RWPE2 (cell line): ENCODE measurements around the gene TNNI3K.

Experiments
- ATAC-seq: fragments of 200-7000 bp; cut with Tn5 transposase; 3 replicates; pipeline ENCODE4 v1.9.1; 2021; ENCODE audit warnings: low read depth
- DNase-seq: peaks from one replicate; pipeline ENCODE4 v3.0.0-alpha.2; 2020; ENCODE audit warnings: low spot score
- H3K27ac ChIP-seq: fragments of 450-650 bp; 2 replicates; pipeline ENCODE4 v1.5.1; 2017; ENCODE audit warnings: mild to moderate bottlenecking; ENCODE audit not compliant: poor library complexity, severe bottlenecking
- H3K27me3 ChIP-seq: fragments of 250-450 bp; sonication (Bioruptor Pico); 2 replicates; pipeline ENCODE4 v1.5.1; 2021; ENCODE audit warnings: mild to moderate bottlenecking, moderate library complexity; ENCODE audit not compliant: insufficient read depth, poor library complexity, severe bottlenecking
- H3K36me3 ChIP-seq: fragments of 250-450 bp; sonication (Bioruptor Pico); 2 replicates; pipeline ENCODE4 v1.5.1; 2020; ENCODE audit warnings: low read depth, mild to moderate bottlenecking, moderate library complexity
- H3K4me1 ChIP-seq: fragments of 250-450 bp; sonication (Bioruptor Pico); 2 replicates; pipeline ENCODE4 v1.5.1; 2021; ENCODE audit warnings: mild to moderate bottlenecking, moderate library complexity; ENCODE audit not compliant: insufficient read depth, poor library complexity, severe bottlenecking
- H3K4me3 ChIP-seq: fragments of 250-450 bp; sonication (Bioruptor Pico); 2 replicates; pipeline ENCODE4 v1.5.1; 2021; ENCODE audit warnings: mild to moderate bottlenecking, moderate library complexity; ENCODE audit not compliant: severe bottlenecking
- H3K9me3 ChIP-seq: fragments of 250-450 bp; sonication (Bioruptor Pico); 2 replicates; pipeline ENCODE4 v1.5.1; 2021; ENCODE audit warnings: mild to moderate bottlenecking, moderate library complexity; ENCODE audit not compliant: severe bottlenecking
- TF ChIP-seq, protein P1 (sequence below): fragments of 450-650 bp; IDR thresholded peaks from one replicate; pipeline ENCODE4 v1.5.1; 2017; ENCODE audit warnings: mild to moderate bottlenecking, moderate library complexity; ENCODE audit not compliant: poor library complexity, severe bottlenecking

TNNI3K gene

DNA sequence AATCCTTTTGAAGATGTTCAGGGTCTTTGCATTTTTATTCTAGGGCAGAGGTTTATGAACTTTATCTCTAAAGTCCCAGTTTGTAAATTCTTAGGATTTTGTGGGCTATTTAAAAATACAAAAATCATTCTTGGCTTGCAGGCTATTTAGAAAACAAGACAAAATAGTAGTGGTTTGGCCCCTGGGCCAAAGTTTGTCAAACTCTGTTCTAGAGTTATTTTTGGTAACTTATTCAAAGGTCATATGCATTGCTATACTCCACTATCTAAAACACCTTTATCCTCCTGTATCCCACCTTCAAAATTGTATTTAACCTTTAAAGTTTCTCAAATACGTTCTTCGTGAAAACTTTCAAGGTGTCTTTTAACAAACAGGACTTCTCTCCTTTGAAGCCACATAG is 352.7 kb downstream of the TNNI3K start:
- no peaks in the 10 kb centered on the region for H3K36me3 ChIP-seq
- TF ChIP-seq, protein P1, sequence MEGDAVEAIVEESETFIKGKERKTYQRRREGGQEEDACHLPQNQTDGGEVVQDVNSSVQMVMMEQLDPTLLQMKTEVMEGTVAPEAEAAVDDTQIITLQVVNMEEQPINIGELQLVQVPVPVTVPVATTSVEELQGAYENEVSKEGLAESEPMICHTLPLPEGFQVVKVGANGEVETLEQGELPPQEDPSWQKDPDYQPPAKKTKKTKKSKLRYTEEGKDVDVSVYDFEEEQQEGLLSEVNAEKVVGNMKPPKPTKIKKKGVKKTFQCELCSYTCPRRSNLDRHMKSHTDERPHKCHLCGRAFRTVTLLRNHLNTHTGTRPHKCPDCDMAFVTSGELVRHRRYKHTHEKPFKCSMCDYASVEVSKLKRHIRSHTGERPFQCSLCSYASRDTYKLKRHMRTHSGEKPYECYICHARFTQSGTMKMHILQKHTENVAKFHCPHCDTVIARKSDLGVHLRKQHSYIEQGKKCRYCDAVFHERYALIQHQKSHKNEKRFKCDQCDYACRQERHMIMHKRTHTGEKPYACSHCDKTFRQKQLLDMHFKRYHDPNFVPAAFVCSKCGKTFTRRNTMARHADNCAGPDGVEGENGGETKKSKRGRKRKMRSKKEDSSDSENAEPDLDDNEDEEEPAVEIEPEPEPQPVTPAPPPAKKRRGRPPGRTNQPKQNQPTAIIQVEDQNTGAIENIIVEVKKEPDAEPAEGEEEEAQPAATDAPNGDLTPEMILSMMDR: no peak
- H3K4me3 ChIP-seq: no peak overlapping the region
- no peak for ATAC-seq
- H3K27me3 ChIP-seq: peaks cover 12% of the 10 kb centered on the region
- H3K9me3 ChIP-seq: no peaks in the 10 kb centered on the region
- H3K27ac ChIP-seq: no peak overlapping the region
- no peaks in the 10 kb centered on the region for H3K4me1 ChIP-seq
- DNase-seq: no peak

DNA sequence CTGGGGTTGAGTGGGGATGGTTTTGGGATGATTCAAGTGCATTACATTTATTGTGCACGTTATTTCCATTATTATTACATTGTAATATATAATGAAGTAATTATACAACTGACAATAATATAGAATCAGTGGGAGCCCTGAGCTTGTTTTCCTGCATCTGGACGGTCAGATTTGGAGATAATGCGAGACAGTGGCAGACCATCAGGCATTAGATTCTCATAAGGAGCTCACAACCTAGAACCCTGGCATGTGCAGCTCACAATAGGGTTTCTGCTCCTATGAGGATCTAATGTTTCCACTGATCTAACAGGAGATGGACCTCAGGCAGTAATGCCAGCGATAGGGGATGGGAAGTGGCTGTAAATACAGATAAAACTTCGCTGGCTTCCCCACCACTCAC is 355.1 kb downstream of the TNNI3K start:
- no peak for ATAC-seq
- DNase-seq: no peak
- no peaks in the 10 kb centered on the region for H3K4me1 ChIP-seq
- H3K36me3 ChIP-seq: no peaks in the 10 kb centered on the region
- H3K27me3 ChIP-seq: no peaks in the 10 kb centered on the region
- TF ChIP-seq, protein P1: no peak
- no peak overlapping the region for H3K27ac ChIP-seq
- no peak overlapping the region for H3K4me3 ChIP-seq
- H3K9me3 ChIP-seq: no peaks in the 10 kb centered on the region

DNA sequence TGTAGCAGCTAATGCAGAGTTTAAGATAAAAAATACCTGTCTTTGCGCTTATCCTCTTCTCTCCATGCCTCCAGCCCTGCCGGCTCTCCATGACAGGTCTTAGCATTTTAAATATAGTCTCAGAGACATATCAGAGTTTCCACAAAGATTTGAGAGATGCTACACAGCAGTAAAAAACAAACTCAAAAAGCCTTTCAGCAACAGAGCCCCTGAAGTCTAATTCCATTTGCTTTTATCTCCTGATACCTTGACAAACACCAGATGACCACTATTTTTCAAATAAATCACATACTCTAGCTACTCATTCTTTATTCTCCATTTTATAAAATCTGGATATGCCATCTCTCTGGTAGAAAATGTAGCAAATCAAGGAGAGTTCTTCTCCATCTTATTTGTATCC is 356.8 kb downstream of the TNNI3K start:
- no peak for ATAC-seq
- Histone ChIP-seq H3K9me3 (no peaks in the 10 kb centered on the region), H3K4me3 (no peak overlapping the region), H3K27me3 (peaks cover 5% of the 10 kb centered on the region), H3K27ac (no peak overlapping the region), H3K4me1 (no peaks in the 10 kb centered on the region), H3K36me3 (no peaks in the 10 kb centered on the region)
- DNase-seq: no peak
- TF ChIP-seq, protein P1: no peak

DNA sequence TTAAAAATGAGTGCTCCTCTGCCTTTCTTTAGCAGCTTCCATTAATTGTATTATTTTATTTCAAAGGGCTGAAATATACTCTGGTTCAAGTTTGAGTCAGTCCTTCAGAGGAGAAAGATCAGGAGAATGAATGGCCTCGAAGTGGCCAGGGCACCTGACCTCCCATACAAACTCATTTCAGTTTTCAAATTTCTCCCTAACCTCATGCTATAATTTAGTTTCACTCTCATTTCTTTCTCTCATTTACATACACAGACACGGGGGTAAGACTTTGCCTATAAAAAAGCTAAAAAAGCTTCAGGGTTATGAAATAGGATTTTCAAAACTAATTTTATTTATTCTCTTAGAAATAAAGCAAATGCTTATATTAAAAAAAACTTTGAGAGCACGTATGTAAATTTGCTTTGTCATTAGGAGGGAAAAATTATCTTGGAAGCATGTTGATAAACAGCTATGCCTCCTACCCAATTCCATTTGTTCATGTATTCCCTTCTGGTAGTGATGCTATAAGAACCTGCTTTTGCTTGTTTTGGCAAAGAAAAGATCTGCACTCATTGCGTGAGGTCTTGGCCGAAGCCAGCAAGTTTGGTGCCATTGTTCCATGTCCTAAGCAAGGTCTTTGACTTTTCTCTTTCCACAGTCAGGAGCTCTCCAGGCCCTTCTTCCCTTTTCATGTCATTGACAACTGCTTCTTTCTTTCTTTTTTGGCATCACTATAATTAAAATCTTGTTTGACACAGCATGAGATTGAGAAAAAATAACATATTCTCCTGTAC is 357.6 kb downstream of the TNNI3K start:
- Histone ChIP-seq H3K36me3 (no peaks in the 10 kb centered on the region), H3K4me3 (no peak overlapping the region), H3K27me3 (peaks cover 5% of the 10 kb centered on the region), H3K4me1 (no peaks in the 10 kb centered on the region), H3K9me3 (no peaks in the 10 kb centered on the region), H3K27ac (no peak overlapping the region)
- DNase-seq: no peak
- ATAC-seq: no peak
- TF ChIP-seq, protein P1: no peak
